H1 (cell line): Measurements from ENCODE around the gene RABL6. TPM values are rescaled to one million over a fixed set of nuclear protein-coding genes. Genes with fewer than 3 reads are reported as not detected.
"Not testable (repeated sequence)": the region's sequence is repeated elsewhere in the genome, so short reads cannot be mapped to it uniquely, and the experiment has no call there.

Source experiments
- CTCF ChIA-PET: fragments of 300-600 bp; sonication (Branson Sonifier 250); formaldehyde crosslinking; loops from one replicate; lab custom pipeline; 2021; ENCODE audit not compliant: partially characterized antibody; lab: Charles Lee
- POLR2A ChIA-PET: fragments of 300-600 bp; sonication (Branson Sonifier 250); formaldehyde crosslinking; loops from one replicate; lab custom pipeline; 2021; ENCODE audit warnings: inconsistent platforms; ENCODE audit not compliant: partially characterized antibody; lab: Charles Lee
- DNase-seq, 2 experiments: peaks; one replicate each; pipeline versions ENCODE4 v3.0.0 to v3.0.0-alpha.2; 2010 to 2022; ENCODE audit warnings: low spot score in 2 of 2, low read depth in 1 of 2, mixed read lengths in 1 of 2
- FAIRE-seq: peaks from 2 replicates; lab custom pipeline; 2011; peaks lifted over from hg19 to GRCh38; lab: Jason Lieb, UNC
- H2AFZ ChIP-seq: 2 replicates; pipeline ENCODE4 v1.8.1; 2012; ENCODE audit warnings: low read length, inconsistent platforms
- H2AK5ac ChIP-seq: 2 replicates; pipeline ENCODE4 v1.6.1; 2013; ENCODE audit warnings: low read depth, low read length
- H2BK120ac ChIP-seq: replicated peaks from 2 replicates; pipeline ENCODE3; 2013; ENCODE audit warnings: low read depth, low read length, inconsistent platforms
- H2BK12ac ChIP-seq: 2 replicates; pipeline ENCODE4 v1.6.1; 2013; ENCODE audit warnings: low read depth, low read length
- H2BK15ac ChIP-seq: 2 replicates; pipeline ENCODE4 v1.6.1; 2013; ENCODE audit warnings: low read length
- H2BK20ac ChIP-seq: 2 replicates; pipeline ENCODE4 v1.6.1; 2013; ENCODE audit warnings: low read length
- H2BK5ac ChIP-seq: 2 replicates; pipeline ENCODE4 v1.6.1; 2013; ENCODE audit warnings: low read depth, low read length
- H3K14ac ChIP-seq: 2 replicates; pipeline ENCODE4 v1.6.1; 2013; ENCODE audit warnings: inconsistent platforms; ENCODE audit not compliant: insufficient read length
- H3K18ac ChIP-seq: 2 replicates; pipeline ENCODE4 v1.6.1; 2013; ENCODE audit warnings: low read length; ENCODE audit errors: extremely low read depth
- H3K23ac ChIP-seq: 2 replicates; pipeline ENCODE4 v1.6.1; 2013; ENCODE audit warnings: inconsistent platforms; ENCODE audit not compliant: insufficient read length
- H3K23me2 ChIP-seq: 2 replicates; pipeline ENCODE4 v1.6.1; 2013; ENCODE audit warnings: low read depth, low read length
- H3K27ac ChIP-seq: 2 replicates; pipeline ENCODE4 v1.6.1; 2011; ENCODE audit warnings: low read depth, low read length, inconsistent platforms
- H3K27me3 ChIP-seq, 4 experiments: replicated peaks in 1 of 4; 1 replicate in 1 of 4; 2 replicates in 3 of 4; pipeline versions ENCODE4 v1.6.1 to v1.8.1; 2011 to 2013; ENCODE audit warnings: low read length in 3 of 4, mild to moderate bottlenecking in 3 of 4, inconsistent platforms in 2 of 4, mixed read lengths in 2 of 4, moderate library complexity in 1 of 4; ENCODE audit not compliant: control insufficient read depth in 3 of 4, insufficient read depth in 3 of 4; ENCODE audit errors: extremely low read depth in 1 of 4
- H3K36me3 ChIP-seq, 4 experiments: 2 replicates each; pipeline versions ENCODE4 v1.6.1 to v1.8.1; 2011 to 2013; ENCODE audit warnings: mild to moderate bottlenecking in 4 of 4, low read length in 3 of 4, moderate library complexity in 2 of 4, control low read depth in 1 of 4, inconsistent platforms in 1 of 4; ENCODE audit not compliant: insufficient read depth in 4 of 4, control insufficient read depth in 2 of 4
- H3K4ac ChIP-seq: replicated peaks from 2 replicates; pipeline ENCODE3; 2013; ENCODE audit warnings: low read length, low read depth, mixed read lengths, inconsistent platforms; ENCODE audit not compliant: insufficient read length
- H3K4me1 ChIP-seq, 4 experiments: replicated peaks in 1 of 4; 1 replicate in 1 of 4; 2 replicates in 3 of 4; pipeline versions ENCODE4 v1.6.1 to v1.8.1; 2011 to 2013; ENCODE audit warnings: low read length in 3 of 4, inconsistent platforms in 2 of 4, mixed read lengths in 1 of 4; ENCODE audit not compliant: insufficient read depth in 4 of 4, control insufficient read depth in 3 of 4
- H3K4me2 ChIP-seq, 2 experiments: 2 replicates each; pipeline versions ENCODE4 v1.6.1 to v1.8.1; 2011 to 2013; ENCODE audit warnings: low read depth in 2 of 2, low read length in 2 of 2, control low read depth in 1 of 2, inconsistent platforms in 1 of 2, mild to moderate bottlenecking in 1 of 2; ENCODE audit not compliant: insufficient read depth in 1 of 2
- H3K4me3 ChIP-seq, 4 experiments: fragments of 200-600, 300-600 bp in 1 of 4; sonication (generic), shearing (Covaris generic), sonication (Bioruptor Twin) in 1 of 4; 2 replicates each; pipeline versions ENCODE4 v1.5.1 to v1.8.1; 2011 to 2016; ENCODE audit warnings: low read length in 4 of 4, low read depth in 3 of 4, control low read depth in 2 of 4, inconsistent platforms in 2 of 4, mild to moderate bottlenecking in 2 of 4, mixed read lengths in 1 of 4, moderate library complexity in 1 of 4; ENCODE audit not compliant: insufficient read depth in 2 of 4; ENCODE audit errors: extremely low read depth in 1 of 4
- H3K56ac ChIP-seq: replicated peaks from 2 replicates; pipeline ENCODE3; 2013; ENCODE audit warnings: low read depth, mild to moderate bottlenecking, mixed read lengths, low read length, inconsistent platforms; ENCODE audit not compliant: insufficient read length
- H3K79me1 ChIP-seq: 2 replicates; pipeline ENCODE4 v1.6.1; 2013; ENCODE audit warnings: low read depth, low read length, control low read depth
- H3K79me2 ChIP-seq, 2 experiments: 2 replicates each; pipeline versions ENCODE4 v1.6.1 to v1.8.1; 2012 to 2013; ENCODE audit warnings: low read length in 2 of 2, mild to moderate bottlenecking in 2 of 2, inconsistent platforms in 1 of 2; ENCODE audit not compliant: insufficient read depth in 2 of 2, control insufficient read depth in 1 of 2
- H3K9ac ChIP-seq, 4 experiments: replicated peaks in 1 of 4; 1 replicate in 1 of 4; 2 replicates in 3 of 4; pipeline versions ENCODE4 v1.6.1 to v1.8.1; 2011 to 2013; ENCODE audit warnings: low read depth in 3 of 4, low read length in 3 of 4, control low read depth in 2 of 4, mild to moderate bottlenecking in 2 of 4, moderate library complexity in 2 of 4, inconsistent platforms in 1 of 4; ENCODE audit errors: extremely low read depth in 1 of 4
- H3K9me3 ChIP-seq, 2 experiments: 2 replicates each; pipeline versions ENCODE4 v1.6.1 to v1.8.1; 2012 to 2013; ENCODE audit warnings: mild to moderate bottlenecking in 2 of 2, moderate library complexity in 2 of 2, control low read depth in 1 of 2, inconsistent platforms in 1 of 2, low read depth in 1 of 2, low read length in 1 of 2, mixed read lengths in 1 of 2; ENCODE audit not compliant: insufficient read depth in 2 of 2
- H4K20me1 ChIP-seq, 2 experiments: replicated peaks in 1 of 2; 2 replicates each; pipeline versions ENCODE3 to v1.8.1; 2011 to 2013; ENCODE audit warnings: inconsistent platforms in 2 of 2, low read length in 2 of 2, mild to moderate bottlenecking in 1 of 2; ENCODE audit not compliant: insufficient read depth in 2 of 2, control insufficient read depth in 1 of 2
- H4K5ac ChIP-seq: 2 replicates; pipeline ENCODE4 v1.6.1; 2013; ENCODE audit warnings: low read length, low read depth, mixed read lengths, inconsistent platforms; ENCODE audit not compliant: insufficient read length
- H4K8ac ChIP-seq: 2 replicates; pipeline ENCODE4 v1.8.0; 2013; ENCODE audit warnings: mild to moderate bottlenecking, moderate library complexity, low read length, inconsistent platforms; ENCODE audit not compliant: insufficient read depth; ENCODE audit errors: extremely low read depth
- H4K91ac ChIP-seq: replicated peaks from 2 replicates; pipeline ENCODE3; 2013; ENCODE audit warnings: low read length, mixed read lengths, inconsistent platforms; ENCODE audit not compliant: insufficient read length
- GABPA ChIP-seq: IDR thresholded peaks from 2 replicates; pipeline ENCODE4 v1.6.1; 2011; ENCODE audit warnings: mild to moderate bottlenecking, low read length, moderate library complexity, borderline replicate concordance; ENCODE audit not compliant: insufficient read depth
- POLR2A ChIP-seq, 2 experiments: IDR thresholded peaks; 1 replicate in 1 of 2; 2 replicates in 1 of 2; pipeline ENCODE4 v1.6.1; 2011; ENCODE audit warnings: low read depth in 2 of 2, low read length in 2 of 2, mild to moderate bottlenecking in 2 of 2; ENCODE audit errors: control extremely low read depth in 1 of 2
- POLR2AphosphoS5 ChIP-seq: IDR thresholded peaks from 2 replicates; pipeline ENCODE4 v1.6.1; 2011; ENCODE audit warnings: low read depth, low read length
- RAD21 ChIP-seq, 2 experiments: IDR thresholded peaks in 1 of 2; conservative IDR thresholded peaks in 1 of 2; 2 replicates each; pipeline ENCODE4 v1.6.1; 2011; ENCODE audit warnings: low read depth in 2 of 2, low read length in 2 of 2, improper control_type of control experiment in 1 of 2, inconsistent platforms in 1 of 2, mild to moderate bottlenecking in 1 of 2, moderate library complexity in 1 of 2
- SIN3A ChIP-seq, 2 experiments: IDR thresholded peaks in 1 of 2; conservative IDR thresholded peaks in 1 of 2; 2 replicates each; pipeline ENCODE4 v1.6.1; 2011 to 2012; ENCODE audit warnings: low read length in 2 of 2, improper control_type of control experiment in 1 of 2, low read depth in 1 of 2, mild to moderate bottlenecking in 1 of 2
- TAF7 ChIP-seq: optimal IDR thresholded peaks from 2 replicates; pipeline ENCODE3; 2011; ENCODE audit warnings: low read depth, mild to moderate bottlenecking, inconsistent platforms, low read length, moderate library complexity, borderline replicate concordance
- WGBS, 2 experiments: shearing (Covaris generic) in 1 of 2; methylation state at CpG; one replicate each; pipeline versions ENCODE4 v1.1.6 to v1.1.7; 2013 to 2015; ENCODE audit warnings: low lambda C conversion rate in 2 of 2, mixed read lengths in 2 of 2, inconsistent platforms in 1 of 2, low coverage in 1 of 2, missing lambda C conversion rate in 1 of 2; ENCODE audit not compliant: insufficient replicate concordance in 2 of 2, insufficient coverage in 1 of 2, insufficient read length in 1 of 2; ENCODE audit errors: extremely low coverage in 1 of 2, missing lambda C conversion rate in 1 of 2; 5-methylcytosine and 5-hydroxymethylcytosine counted together
- polyA plus RNA-seq, 7 experiments: library from polyadenylated mRNA; depleted of rRNA in 3 of 7; stranded (reverse) in 5 of 7; unstranded in 2 of 7; fragments of >200 nt in 5 of 7; fragments of 200-250 nt in 2 of 7; gene quantifications; 1 replicate in 5 of 7; 2 replicates in 1 of 7; 4 replicates in 1 of 7; pipeline versions ENCODE4 v1.2.1 to v1.2.3, GENCODE V29; 2011 to 2013; ENCODE audit warnings: missing spikeins in 2 of 7, mixed read lengths in 2 of 7
- total RNA-seq: library from RNA; stranded (reverse); fragmentation: NEBNext Ultra II Directional; extraction: Animal tissue kit (Norgen Biotek cat#: 25700); gene quantifications from 2 replicates; pipeline ENCODE4 v1.2.1, GENCODE V29; 2021
- TF ChIP-seq, protein P1 (sequence below), 3 experiments: IDR thresholded peaks; 1 replicate in 2 of 3; 2 replicates in 1 of 3; pipeline versions ENCODE4 v1.5.1 to v1.6.1; 2011; ENCODE audit warnings: low read length in 3 of 3, mild to moderate bottlenecking in 3 of 3, inconsistent platforms in 2 of 3, low read depth in 1 of 3, moderate library complexity in 1 of 3; ENCODE audit not compliant: insufficient read depth in 1 of 3; ENCODE audit errors: control extremely low read depth in 1 of 3

RABL6 gene
- total and polyA plus RNA-seq, 2 of the 8 experiments (the other 6 are each of a cell fraction or from before 2014, with no cell fraction given): 70.1 to 130 TPM

GRCh38 chr9:136842380-136842948 is 34.7 kb downstream of the RABL6 start, which contains the start of gene AJM1:
Gene AJM1, plus strand, starts transcription at chr9:136842478. Its CDS starts 1,937 bp downstream, at chr9:136844415.
- H3K4me2 ChIP-seq: peak within 1 kb of the TSS in 1 of 2 experiments; percentile 61; a peak in 2 of 4 replicates
- not testable (repeated sequence) for H2AK5ac ChIP-seq, H2BK120ac ChIP-seq, H3K79me2 ChIP-seq, FAIRE-seq, H2AFZ ChIP-seq, H2BK15ac ChIP-seq, H3K56ac ChIP-seq, H3K4ac ChIP-seq, H3K14ac ChIP-seq, H2BK20ac ChIP-seq, H3K9ac ChIP-seq, H3K23ac ChIP-seq, H4K20me1 ChIP-seq, H3K27ac ChIP-seq, H3K9me3 ChIP-seq, H3K23me2 ChIP-seq, H4K5ac ChIP-seq, H4K91ac ChIP-seq, H3K79me1 ChIP-seq
- peaks cover 2 to 12% (median 7%) of the 10 kb centered on the region in 4 experiments; a peak in 6 of 7 replicates for H3K27me3 ChIP-seq
- ChIA-PET POLR2A (interaction anchor here (1.1 to 20.5 kb wide), 8 partner anchors 10 to 114 kb away, joined by 3 to 248 read pairs (median 6); partner anchors contain the start of genes MAMDC4 and RABL6), CTCF (interaction anchor here (0.7 to 8.9 kb wide), 39 partner anchors 9 to 453 kb away, joined by 3 to 131 read pairs (median 4); partner anchors contain the start of genes ABCA2, LCN8 and MAMDC4)
- peak within 1 kb of the TSS; percentile 51 for H4K8ac ChIP-seq
- peak within 1 kb of the TSS; percentile 48; the same call in 1 of the 2 replicates for H3K18ac ChIP-seq
- peak in 1 of 2 experiments; percentile 93 for DNase-seq
- WGBS, 2 experiments: 17% methylated on average over 21 of the region's 27 CpGs; no CpG with 5 or more reads in 1 of the 2 experiments
- H3K36me3 ChIP-seq: peaks cover 0 to 21% (median 4%) of the 10 kb centered on the region in 4 experiments; a peak in 2 of 8 replicates
- peak within 1 kb of the TSS; percentile 27; the same call in 1 of the 2 replicates for H2BK12ac ChIP-seq
- peak within 1 kb of the TSS; percentile 30; the same call in 1 of the 2 replicates for H2BK5ac ChIP-seq
- H3K4me3 ChIP-seq: peak within 1 kb of the TSS in 1 of 4 experiments; percentile 38; a peak in 2 of 8 replicates
- peaks cover 5 to 32% (median 20%) of the 10 kb centered on the region in 4 experiments for H3K4me1 ChIP-seq
- TF ChIP-seq GABPA (peak; percentile 83; the same call in 1 of the 2 replicates), TAF7 (peak; percentile 14), RAD21 (IDR thresholded peaks at IDR 0.05 in 1 of 2, conservative IDR thresholded peaks at IDR 0.05 in 1 of 2; ENCODE audit: low read depth in 2 of 2, low read length in 2 of 2) (peak; percentile 50 to 53; a peak in 3 of 4 replicates), SIN3A (conservative IDR thresholded peaks at IDR 0.05 in 1 of 2, IDR thresholded peaks at IDR 0.05 in 1 of 2; ENCODE audit: low read depth in 1 of 2, low read length in 2 of 2) (0 out of 4 replicates have a peak, but pooled peaks of 1 of the 2 experiments have one; percentile 56), POLR2A (IDR thresholded peaks at IDR 0.05; ENCODE audit: control extremely low read depth in 1 of 2, low read depth in 2 of 2, low read length in 2 of 2) (peak in 1 of 2 experiments; percentile 22; a peak in 1 of 3 replicates), POLR2AphosphoS5 (peak; percentile 62; the same call in 1 of the 2 replicates)
- TF ChIP-seq, protein P1, sequence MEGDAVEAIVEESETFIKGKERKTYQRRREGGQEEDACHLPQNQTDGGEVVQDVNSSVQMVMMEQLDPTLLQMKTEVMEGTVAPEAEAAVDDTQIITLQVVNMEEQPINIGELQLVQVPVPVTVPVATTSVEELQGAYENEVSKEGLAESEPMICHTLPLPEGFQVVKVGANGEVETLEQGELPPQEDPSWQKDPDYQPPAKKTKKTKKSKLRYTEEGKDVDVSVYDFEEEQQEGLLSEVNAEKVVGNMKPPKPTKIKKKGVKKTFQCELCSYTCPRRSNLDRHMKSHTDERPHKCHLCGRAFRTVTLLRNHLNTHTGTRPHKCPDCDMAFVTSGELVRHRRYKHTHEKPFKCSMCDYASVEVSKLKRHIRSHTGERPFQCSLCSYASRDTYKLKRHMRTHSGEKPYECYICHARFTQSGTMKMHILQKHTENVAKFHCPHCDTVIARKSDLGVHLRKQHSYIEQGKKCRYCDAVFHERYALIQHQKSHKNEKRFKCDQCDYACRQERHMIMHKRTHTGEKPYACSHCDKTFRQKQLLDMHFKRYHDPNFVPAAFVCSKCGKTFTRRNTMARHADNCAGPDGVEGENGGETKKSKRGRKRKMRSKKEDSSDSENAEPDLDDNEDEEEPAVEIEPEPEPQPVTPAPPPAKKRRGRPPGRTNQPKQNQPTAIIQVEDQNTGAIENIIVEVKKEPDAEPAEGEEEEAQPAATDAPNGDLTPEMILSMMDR (IDR thresholded peaks at IDR 0.05; ENCODE audit: control extremely low read depth in 1 of 3, insufficient read depth in 1 of 3, low read depth in 1 of 3, low read length in 3 of 3): peak in 2 of 3 experiments; percentile 80; a peak in 3 of 4 replicates
